Activated CD4-positive, alpha-beta memory T cell treated with anti-CD3 and anti-CD28 coated beads for 36 hours (primary cell): Measurements from ENCODE around the gene SUSD4. TPM values are rescaled to one million over a fixed set of nuclear protein-coding genes. Genes with fewer than 3 reads are reported as not detected.

Experiments used
- CTCF ChIA-PET: fragments of 350-600 bp; sonication (Branson Sonifier 250); formaldehyde crosslinking; loops from one replicate; lab custom pipeline; 2021; ENCODE audit warnings: antibody characterized with exemption, inconsistent platforms; lab: Charles Lee
- POLR2A ChIA-PET: fragments of 350-600 bp; sonication (Branson Sonifier 250); formaldehyde crosslinking; loops from one replicate; lab custom pipeline; 2021; ENCODE audit warnings: antibody characterized with exemption; lab: Charles Lee
- DNase-seq: peaks from one replicate; pipeline ENCODE4 v3.0.0-alpha.2; 2020
- H3K27ac Mint-ChIP-seq: one replicate; pipeline ENCODE4 v1.8.0; 2021; ENCODE audit warnings: mixed read lengths
- H3K27me3 Mint-ChIP-seq: one replicate; pipeline ENCODE4 v1.8.0; 2021; ENCODE audit warnings: mixed read lengths
- H3K36me3 Mint-ChIP-seq: one replicate; pipeline ENCODE4 v1.8.0; 2021; ENCODE audit warnings: mixed read lengths
- H3K4me1 Mint-ChIP-seq: one replicate; pipeline ENCODE4 v1.8.0; 2021; ENCODE audit warnings: low read depth, mixed read lengths
- H3K4me3 Mint-ChIP-seq: one replicate; pipeline ENCODE4 v1.8.0; 2021; ENCODE audit warnings: mild to moderate bottlenecking, mixed read lengths
- H3K9me3 Mint-ChIP-seq: one replicate; pipeline ENCODE4 v1.8.0; 2021; ENCODE audit warnings: mixed read lengths
- intact Hi-C: fragments of 100-400 bp; cut with micrococcal nuclease; formaldehyde crosslinking; loops from one replicate; pipeline ENCODE4 v1.15.1; 2023
- total RNA-seq, 2 experiments: library from RNA; stranded (reverse); gene quantifications; one replicate each; pipeline ENCODE4 v1.2.3, GENCODE V29; 2021

The SUSD4 gene
- total RNA-seq, 2 experiments from 2014 or later: 0.82 to 0.83 TPM

DNA sequence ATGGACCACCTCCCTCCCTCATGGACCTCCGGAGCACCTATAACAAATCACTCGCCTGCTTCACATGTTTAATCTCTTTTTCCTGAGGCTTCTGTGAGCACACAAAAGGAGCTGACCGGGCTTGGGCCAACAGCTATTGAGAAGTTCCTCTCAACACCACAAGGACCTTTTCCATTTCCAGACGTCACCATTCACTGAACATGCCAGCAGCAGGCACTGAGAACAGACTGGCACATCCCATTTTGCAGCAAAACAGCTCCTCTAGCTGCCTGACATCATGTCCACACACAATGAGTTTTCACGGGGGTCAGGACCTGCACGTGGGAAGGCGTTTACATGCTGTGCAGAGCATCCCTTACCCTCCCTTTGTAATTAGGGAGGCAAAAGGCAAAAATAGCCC, 11.0 kb downstream of the SUSD4 start:
- no peaks in the 10 kb centered on the region for H3K9me3 Mint-ChIP-seq
- DNase-seq: no peak
- CTCF ChIA-PET: no interaction called here
- H3K36me3 Mint-ChIP-seq: no peaks in the 10 kb centered on the region
- POLR2A ChIA-PET: no interaction called here
- intact Hi-C loops: no loop called here
- no peaks in the 10 kb centered on the region for H3K4me1 Mint-ChIP-seq
- H3K4me3 Mint-ChIP-seq: no peak overlapping the region
- H3K27ac Mint-ChIP-seq: no peak overlapping the region
- no peaks in the 10 kb centered on the region for H3K27me3 Mint-ChIP-seq

GRCh38 chr1:223350361-223350908, 13.5 kb downstream of the SUSD4 start:
- no peak for DNase-seq
- H3K36me3 Mint-ChIP-seq: no peaks in the 10 kb centered on the region
- no peak overlapping the region for H3K27ac Mint-ChIP-seq
- no peaks in the 10 kb centered on the region for H3K4me1 Mint-ChIP-seq
- intact Hi-C loops: no loop called here
- no peak overlapping the region for H3K4me3 Mint-ChIP-seq
- POLR2A ChIA-PET: no interaction called here
- H3K27me3 Mint-ChIP-seq: no peaks in the 10 kb centered on the region
- CTCF ChIA-PET: interaction anchor here (0.8 kb wide), 1 partner anchor 217 kb away, joined by 3 read pairs; no protein-coding TSS in a partner anchor
- no peaks in the 10 kb centered on the region for H3K9me3 Mint-ChIP-seq

DNA sequence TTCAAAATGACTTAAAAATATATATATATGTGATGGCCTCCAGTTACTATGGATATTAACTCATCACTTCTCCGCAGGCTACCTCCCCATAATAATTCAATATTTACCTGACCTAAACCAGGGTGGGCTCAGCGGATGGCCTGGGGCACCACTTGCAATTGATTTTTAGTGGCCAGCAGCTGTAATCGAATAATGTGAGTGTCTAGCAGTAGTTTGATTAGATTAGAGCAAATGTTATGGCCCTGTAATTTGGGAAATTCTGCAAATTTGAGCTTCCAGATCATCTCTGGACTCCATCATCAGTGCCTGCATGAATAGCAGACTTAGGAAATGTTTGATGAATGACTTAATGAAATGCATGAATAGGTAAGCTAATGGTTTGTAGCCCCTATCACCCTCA, 14.7 kb downstream of the SUSD4 start:
- H3K4me3 Mint-ChIP-seq: no peak overlapping the region
- no peak for DNase-seq
- no peak overlapping the region for H3K27ac Mint-ChIP-seq
- no peaks in the 10 kb centered on the region for H3K27me3 Mint-ChIP-seq
- H3K4me1 Mint-ChIP-seq: no peaks in the 10 kb centered on the region
- ChIA-PET POLR2A (interaction anchor here (0.6 kb wide), 1 partner anchor 307 kb away, joined by 3 read pairs; no protein-coding TSS in a partner anchor), CTCF (interaction anchor here (0.9 kb wide), 1 partner anchor 225 kb away, joined by 3 read pairs; no protein-coding TSS in a partner anchor)
- H3K36me3 Mint-ChIP-seq: no peaks in the 10 kb centered on the region
- H3K9me3 Mint-ChIP-seq: no peaks in the 10 kb centered on the region
- intact Hi-C loops: no loop called here

GRCh38 chr1:223348439-223348838, 15.5 kb downstream of the SUSD4 start:
- DNase-seq: no peak
- POLR2A ChIA-PET: interaction anchor here (0.6 kb wide), 1 partner anchor 308 kb away, joined by 3 read pairs; no protein-coding TSS in a partner anchor
- Mint-ChIP-seq H3K9me3 (no peaks in the 10 kb centered on the region), H3K27me3 (no peaks in the 10 kb centered on the region), H3K27ac (no peak overlapping the region), H3K4me3 (no peak overlapping the region), H3K4me1 (no peaks in the 10 kb centered on the region), H3K36me3 (no peaks in the 10 kb centered on the region)
- intact Hi-C loops: no loop called here
- CTCF ChIA-PET: interaction anchor here (0.9 kb wide), 1 partner anchor 225 kb away, joined by 3 read pairs; no protein-coding TSS in a partner anchor

GRCh38 chr1:223347583-223347982, 16.4 kb downstream of the SUSD4 start:
- no peak overlapping the region for H3K27ac Mint-ChIP-seq
- no peaks in the 10 kb centered on the region for H3K27me3 Mint-ChIP-seq
- no peak overlapping the region for H3K4me3 Mint-ChIP-seq
- H3K36me3 Mint-ChIP-seq: no peaks in the 10 kb centered on the region
- H3K4me1 Mint-ChIP-seq: no peaks in the 10 kb centered on the region
- no peaks in the 10 kb centered on the region for H3K9me3 Mint-ChIP-seq
- no peak for DNase-seq
- ChIA-PET CTCF (no interaction called here), POLR2A (no interaction called here)
- intact Hi-C loops: no loop called here

DNA sequence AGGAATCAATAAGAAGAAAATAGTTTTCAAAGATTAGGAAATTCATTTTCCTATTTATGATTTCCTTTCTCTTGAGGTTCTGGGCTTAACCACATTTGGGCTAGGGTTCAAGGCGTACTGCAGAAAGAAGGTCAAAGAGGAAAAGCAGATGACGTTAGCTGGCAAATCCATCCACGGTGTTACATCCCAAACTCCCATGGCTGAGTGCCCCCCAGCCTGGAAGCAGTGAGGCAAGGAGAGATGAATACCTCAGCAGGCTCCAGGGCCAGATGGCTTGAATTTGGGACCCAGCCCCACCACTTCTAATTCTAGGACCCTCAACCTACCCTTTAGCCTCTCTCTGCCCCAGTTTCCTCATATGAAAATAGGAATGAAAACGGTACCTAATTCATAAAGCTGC, 17.7 kb downstream of the SUSD4 start:
- H3K36me3 Mint-ChIP-seq: no peaks in the 10 kb centered on the region
- POLR2A ChIA-PET: no interaction called here
- no peak for DNase-seq
- H3K27me3 Mint-ChIP-seq: no peaks in the 10 kb centered on the region
- H3K9me3 Mint-ChIP-seq: no peaks in the 10 kb centered on the region
- H3K27ac Mint-ChIP-seq: no peak overlapping the region
- intact Hi-C loops: no loop called here
- H3K4me1 Mint-ChIP-seq: no peaks in the 10 kb centered on the region
- no peak overlapping the region for H3K4me3 Mint-ChIP-seq
- CTCF ChIA-PET: no interaction called here

DNA sequence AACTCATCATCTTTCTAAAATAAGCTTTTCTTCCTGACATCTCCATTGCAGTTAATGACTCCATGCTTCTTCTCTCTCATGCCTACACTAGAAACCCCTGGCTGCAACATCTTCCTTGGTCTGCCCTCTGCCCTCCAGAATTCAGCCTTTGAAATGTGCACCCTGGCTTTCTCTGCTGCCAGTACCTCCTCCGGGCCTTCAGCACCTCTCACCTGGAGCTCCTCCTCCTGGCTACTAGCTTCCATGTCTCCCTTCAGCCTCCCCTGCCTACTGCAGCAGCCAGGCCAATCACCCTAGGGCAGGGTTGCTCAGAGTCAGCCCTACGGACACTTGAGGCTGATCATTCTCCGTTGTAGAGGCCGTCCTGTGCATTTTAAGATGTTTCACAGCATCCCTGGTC, 18.3 kb downstream of the SUSD4 start:
- H3K36me3 Mint-ChIP-seq: no peaks in the 10 kb centered on the region
- H3K4me1 Mint-ChIP-seq: no peaks in the 10 kb centered on the region
- intact Hi-C loops: no loop called here
- ChIA-PET POLR2A (no interaction called here), CTCF (no interaction called here)
- DNase-seq: no peak
- H3K4me3 Mint-ChIP-seq: no peak overlapping the region
- no peaks in the 10 kb centered on the region for H3K9me3 Mint-ChIP-seq
- H3K27me3 Mint-ChIP-seq: no peaks in the 10 kb centered on the region
- H3K27ac Mint-ChIP-seq: no peak overlapping the region

DNA sequence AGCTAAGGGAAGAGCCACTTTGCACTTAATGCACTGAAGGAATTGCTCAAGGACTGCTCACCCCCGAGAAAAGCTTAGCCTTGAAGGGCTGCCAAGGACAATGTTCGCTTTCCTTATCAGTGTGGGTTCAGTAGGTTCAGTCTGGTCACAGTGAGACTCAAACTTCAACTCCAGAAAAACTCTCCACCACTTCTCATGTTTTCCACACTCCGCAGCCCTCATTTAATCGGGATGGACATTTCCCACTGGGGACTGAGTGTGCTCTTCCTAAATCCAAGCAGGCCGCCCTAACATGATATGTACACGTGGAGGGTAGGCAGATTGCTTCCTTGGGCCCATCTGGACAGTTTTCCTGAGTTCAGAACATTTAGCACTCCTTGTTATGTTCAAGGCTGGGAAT, 19.5 kb downstream of the SUSD4 start:
- ChIA-PET POLR2A (no interaction called here), CTCF (no interaction called here)
- Mint-ChIP-seq H3K9me3 (no peaks in the 10 kb centered on the region), H3K27me3 (no peaks in the 10 kb centered on the region), H3K4me1 (no peaks in the 10 kb centered on the region), H3K27ac (no peak overlapping the region), H3K4me3 (no peak overlapping the region), H3K36me3 (no peaks in the 10 kb centered on the region)
- no peak for DNase-seq
- intact Hi-C loops: no loop called here

- intact Hi-C loops: no loop called here
- Mint-ChIP-seq H3K4me3 (no peak overlapping the region), H3K4me1 (no peaks in the 10 kb centered on the region), H3K27me3 (no peaks in the 10 kb centered on the region), H3K9me3 (no peaks in the 10 kb centered on the region), H3K27ac (no peak overlapping the region), H3K36me3 (no peaks in the 10 kb centered on the region)
- DNase-seq: no peak
- ChIA-PET CTCF (interaction anchor here (0.9 kb wide), 1 partner anchor 17 kb away, joined by 3 read pairs; no protein-coding TSS in a partner anchor), POLR2A (no interaction called here)
Measured at GRCh38 chr1:223343692-223344091, 20.3 kb downstream of the SUSD4 start.

DNA sequence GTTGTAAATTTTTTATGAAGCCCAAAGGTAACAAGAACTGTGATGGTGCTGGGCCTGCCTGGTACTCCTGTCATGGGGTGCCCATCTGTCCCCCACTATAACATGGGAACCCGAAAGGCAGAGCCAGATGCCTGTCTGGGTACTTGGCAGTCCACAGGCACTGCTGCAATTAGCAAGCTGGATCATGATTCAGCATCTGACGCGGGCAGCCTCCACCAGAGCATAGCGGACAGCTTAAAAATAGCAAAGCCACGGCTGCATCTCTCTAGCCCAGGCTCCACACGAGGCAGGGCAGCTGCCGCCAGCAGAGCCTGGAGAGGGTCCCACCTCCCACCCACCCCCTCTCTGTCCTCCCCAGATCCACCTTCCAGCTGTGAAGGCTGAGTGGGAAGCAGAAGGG, 22.9 kb downstream of the SUSD4 start:
- Mint-ChIP-seq H3K27me3 (no peaks in the 10 kb centered on the region), H3K27ac (no peak overlapping the region), H3K4me1 (no peaks in the 10 kb centered on the region), H3K9me3 (no peaks in the 10 kb centered on the region), H3K4me3 (no peak overlapping the region), H3K36me3 (no peaks in the 10 kb centered on the region)
- ChIA-PET POLR2A (no interaction called here), CTCF (interaction anchor here (0.6 kb wide), 1 partner anchor 591 kb away, joined by 4 read pairs; no protein-coding TSS in a partner anchor)
- intact Hi-C loops: no loop called here
- DNase-seq: no peak

GRCh38 chr1:223340637-223341036, 23.3 kb downstream of the SUSD4 start:
- CTCF ChIA-PET: interaction anchor here (1.1 kb wide), 1 partner anchor 217 kb away, joined by 3 read pairs; no protein-coding TSS in a partner anchor
- POLR2A ChIA-PET: no interaction called here
- H3K27me3 Mint-ChIP-seq: no peaks in the 10 kb centered on the region

DNA sequence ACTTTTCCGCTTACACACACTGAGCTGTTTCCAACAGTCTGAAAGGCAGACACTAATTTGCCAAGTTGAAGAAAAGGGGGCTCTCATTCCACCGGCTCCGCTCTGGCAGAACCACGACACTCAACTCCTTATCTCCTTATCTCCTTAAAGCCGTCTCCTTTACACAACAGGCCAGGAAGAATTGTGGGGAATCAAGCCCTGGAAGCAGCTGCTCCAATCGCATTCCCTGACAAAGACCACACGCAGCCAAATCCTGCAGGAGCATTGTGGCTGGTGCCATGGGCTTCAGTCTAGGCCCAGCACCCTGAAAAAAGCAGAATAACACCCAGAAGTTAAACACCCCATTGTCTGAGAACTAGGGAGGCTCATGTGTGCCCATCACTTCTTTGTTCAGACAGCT, 24.1 kb downstream of the SUSD4 start:
- intact Hi-C loops: no loop called here
- H3K9me3 Mint-ChIP-seq: no peaks in the 10 kb centered on the region
- CTCF ChIA-PET: interaction anchor here (1.1 kb wide), 1 partner anchor 216 kb away, joined by 3 read pairs; no protein-coding TSS in a partner anchor
- no peak overlapping the region for H3K27ac Mint-ChIP-seq
- H3K36me3 Mint-ChIP-seq: no peaks in the 10 kb centered on the region
- no peaks in the 10 kb centered on the region for H3K27me3 Mint-ChIP-seq
- POLR2A ChIA-PET: no interaction called here
- no peaks in the 10 kb centered on the region for H3K4me1 Mint-ChIP-seq
- H3K4me3 Mint-ChIP-seq: no peak overlapping the region
- no peak for DNase-seq

More at GRCh38 chr1:223340637-223341036, 23.3 kb downstream of the SUSD4 start:
- Mint-ChIP-seq H3K4me1 (no peaks in the 10 kb centered on the region), H3K4me3 (no peak overlapping the region), H3K36me3 (no peaks in the 10 kb centered on the region), H3K27ac (no peak overlapping the region), H3K9me3 (no peaks in the 10 kb centered on the region)
- DNase-seq: no peak
- intact Hi-C loops: no loop called here
